Measurements from ENCODE around the gene SLC35A3. TPM values are rescaled to one million over a fixed set of nuclear protein-coding genes. Genes with fewer than 3 reads are reported as not detected.

The SLC35A3 gene
- total RNA-seq, 1 experiment from 2014 or later, result 16.9 TPM

- intact Hi-C loops (cut with micrococcal nuclease; ENCODE audit: unreplicated experiment), result no loop called here
- H3K27me3 ChIP-seq (replicated peaks; ENCODE audit: control insufficient read depth, insufficient read depth, low read length), result no peaks in the 10 kb centered on the region
- POLR2A ChIA-PET, result no interaction called here
- Mint-ChIP-seq H3K36me3 (ENCODE audit: insufficient read depth, unreplicated experiment) (peaks cover 46% of the 10 kb centered on the region), H3K4me3 (ENCODE audit: unreplicated experiment) (no peak overlapping the region), H3K27me3 (ENCODE audit: insufficient read depth, unreplicated experiment) (no peaks in the 10 kb centered on the region), H3K4me1 (ENCODE audit: low read depth, unreplicated experiment) (no peaks in the 10 kb centered on the region), H3K27ac (ENCODE audit: unreplicated experiment) (no peak overlapping the region), H3K9me3 (ENCODE audit: unreplicated experiment) (no peaks in the 10 kb centered on the region)
- BruUV-seq (replicated peaks), result no TSS peak
- H3K9me3 ChIP-seq, result no peaks in the 10 kb centered on the region
- H3K36me3 ChIP-seq (ENCODE audit: control insufficient read depth, insufficient read depth, low read length), result no peaks in the 10 kb centered on the region
- no peak overlapping the region for H3K4me3 ChIP-seq (ENCODE audit: low read depth, low read length)
- peaks cover 7% of the 10 kb centered on the region; the same call in 1 of the 2 replicates for H3K4me1 ChIP-seq
- CTCF ChIA-PET, result no interaction called here
- no peak for TF ChIP-seq CTCF (IDR thresholded peaks at IDR 0.05; ENCODE audit: insufficient read depth in 1 of 2, low read depth in 1 of 2, low read length in 1 of 2, severe bottlenecking in 1 of 2, unreplicated experiment in 1 of 2)
- DNase-seq, result no peak
These were observed 107.7 kb downstream of the SLC35A3 start for GRCh38 chr1:100077531-100077930.

- intact Hi-C loops (cut with micrococcal nuclease; ENCODE audit: unreplicated experiment), result no loop called here
- Mint-ChIP-seq H3K27me3 (ENCODE audit: insufficient read depth, unreplicated experiment) (no peaks in the 10 kb centered on the region), H3K9me3 (ENCODE audit: unreplicated experiment) (no peaks in the 10 kb centered on the region), H3K36me3 (ENCODE audit: insufficient read depth, unreplicated experiment) (peaks cover 28% of the 10 kb centered on the region), H3K4me3 (ENCODE audit: unreplicated experiment) (no peak overlapping the region), H3K4me1 (ENCODE audit: low read depth, unreplicated experiment) (no peaks in the 10 kb centered on the region), H3K27ac (ENCODE audit: unreplicated experiment) (no peak overlapping the region)
- H3K4me1 ChIP-seq, result peaks cover 7% of the 10 kb centered on the region; the same call in 1 of the 2 replicates
- no peak overlapping the region for H3K4me3 ChIP-seq (ENCODE audit: low read depth, low read length)
- no peak for DNase-seq
- no peaks in the 10 kb centered on the region for H3K9me3 ChIP-seq
- no peaks in the 10 kb centered on the region for H3K36me3 ChIP-seq (ENCODE audit: control insufficient read depth, insufficient read depth, low read length)
- no peak for TF ChIP-seq CTCF (IDR thresholded peaks at IDR 0.05; ENCODE audit: insufficient read depth in 1 of 2, low read depth in 1 of 2, low read length in 1 of 2, severe bottlenecking in 1 of 2, unreplicated experiment in 1 of 2)
- H3K27me3 ChIP-seq (replicated peaks; ENCODE audit: control insufficient read depth, insufficient read depth, low read length), result no peaks in the 10 kb centered on the region
- POLR2A ChIA-PET, result no interaction called here
- BruUV-seq (replicated peaks), result no TSS peak
- CTCF ChIA-PET, result interaction anchor here (1.0 to 1.1 kb wide), 2 partner anchors 15 to 379 kb away, joined by 3 read pairs; no protein-coding TSS in a partner anchor
These were observed 110.5 kb downstream of the SLC35A3 start for GRCh38 chr1:100080331-100080730.

Other genes starting within 250 kb of the SLC35A3 start
- 9.6 and 11.1 TPM in 2 replicates for gene FRRS1, start 203.4 kb upstream of the SLC35A3 start, total RNA-seq (2022)
- 23.6 and 24.2 TPM in 2 replicates for gene AGL, start 119.6 kb upstream of the SLC35A3 start, total RNA-seq (2022)
- gene SASS6, start 162.9 kb downstream of the SLC35A3 start, total RNA-seq (2022), result 9.5 and 10.1 TPM in 2 replicates
- 12.6 and 14.5 TPM in 2 replicates for gene TRMT13, start 163.2 kb downstream of the SLC35A3 start, total RNA-seq (2022)
- gene LRRC39, start 208.3 kb downstream of the SLC35A3 start, total RNA-seq (2022), result 0.23 TPM in 1 of 2 replicates, not detected in the other

All from Caco-2 (cell line).